Activated effector memory CD4-positive, alpha-beta T cell treated with Interleukin-2 at 50 U/mL for 16 hours (primary cell): Measurements from ENCODE around the gene RPTOR.
"Not testable (repeated sequence)": the region's sequence is repeated elsewhere in the genome, so short reads cannot be mapped to it uniquely, and the experiment has no call there.

ENCODE experiments used
- DNase-seq: peaks from one replicate; pipeline ENCODE4 v3.0.0-alpha.2; 2020

RPTOR gene

DNA sequence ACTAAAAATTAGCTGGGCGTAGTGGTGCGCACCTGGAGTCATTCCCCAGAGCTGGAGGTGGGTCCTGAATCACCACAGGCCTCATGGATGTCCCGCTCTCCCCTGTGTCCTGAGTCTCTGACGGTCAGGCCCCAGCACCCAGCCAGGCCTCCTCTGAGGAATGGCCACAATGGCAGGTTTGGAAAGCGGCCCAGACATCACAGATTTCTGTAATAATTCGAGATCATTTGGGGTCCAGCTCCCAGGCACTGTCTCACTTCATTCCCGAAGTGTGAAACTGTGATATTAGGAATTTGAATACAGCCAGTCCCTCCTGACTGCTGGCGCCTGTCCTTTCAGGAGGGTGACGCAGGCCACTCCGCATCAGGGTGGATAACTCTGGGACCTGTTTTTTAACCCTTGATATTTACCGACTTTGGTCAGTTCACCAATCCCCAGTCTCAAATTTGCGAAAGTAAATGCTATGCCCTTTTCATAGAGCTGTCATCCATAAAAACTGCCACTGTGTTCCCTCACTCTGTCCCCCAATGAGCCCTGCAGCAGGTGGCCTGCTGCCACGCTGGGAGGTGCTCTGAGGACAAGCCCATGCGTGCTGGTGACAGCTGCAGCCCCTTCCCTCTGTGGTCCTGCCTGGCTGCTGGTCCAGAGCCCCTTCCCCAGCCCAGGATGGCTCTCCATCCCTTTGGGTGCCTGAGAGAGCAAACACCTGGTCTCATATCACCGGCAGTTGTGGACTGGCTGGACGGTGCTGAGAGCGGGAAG, 28.3 kb upstream of the RPTOR start:
- no peak for DNase-seq

DNA sequence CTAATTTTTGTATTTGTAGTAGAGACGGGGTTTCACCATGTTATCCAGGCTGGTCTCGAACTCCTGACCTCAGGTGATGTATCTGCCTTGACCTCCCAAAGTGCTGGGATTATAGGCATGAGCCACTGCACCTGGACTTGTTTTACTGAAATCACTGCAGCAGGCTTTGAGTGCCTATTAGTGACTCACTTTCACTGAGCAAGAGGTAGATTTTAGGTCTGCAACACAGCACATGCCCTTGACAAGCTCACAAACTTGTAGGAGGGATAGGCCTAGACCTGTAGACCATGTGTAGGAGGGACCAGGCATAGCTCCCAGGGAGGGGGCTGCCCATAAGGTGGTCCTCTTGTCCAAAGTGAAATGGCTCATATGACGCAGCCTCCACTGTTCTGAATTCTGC, 27.0 kb upstream of the RPTOR start:
- DNase-seq, result no peak

DNA sequence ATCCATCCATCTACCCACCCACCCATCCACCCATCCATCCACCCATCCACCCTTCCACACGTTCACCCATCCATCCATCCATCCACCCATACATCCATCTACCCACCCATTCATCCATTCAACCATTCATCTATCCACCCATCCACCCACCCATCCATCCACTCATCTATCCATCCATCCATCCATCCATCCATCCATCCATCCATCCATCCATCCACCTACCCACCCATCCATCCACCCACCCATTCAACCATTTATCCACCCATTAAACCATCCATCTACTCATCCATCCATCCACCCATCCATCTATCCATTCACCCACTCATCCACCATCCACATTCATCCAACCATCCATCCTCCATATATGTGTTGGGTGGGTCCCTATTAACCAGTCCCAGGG, 26.2 kb upstream of the RPTOR start:
- DNase-seq, result no peak

DNA sequence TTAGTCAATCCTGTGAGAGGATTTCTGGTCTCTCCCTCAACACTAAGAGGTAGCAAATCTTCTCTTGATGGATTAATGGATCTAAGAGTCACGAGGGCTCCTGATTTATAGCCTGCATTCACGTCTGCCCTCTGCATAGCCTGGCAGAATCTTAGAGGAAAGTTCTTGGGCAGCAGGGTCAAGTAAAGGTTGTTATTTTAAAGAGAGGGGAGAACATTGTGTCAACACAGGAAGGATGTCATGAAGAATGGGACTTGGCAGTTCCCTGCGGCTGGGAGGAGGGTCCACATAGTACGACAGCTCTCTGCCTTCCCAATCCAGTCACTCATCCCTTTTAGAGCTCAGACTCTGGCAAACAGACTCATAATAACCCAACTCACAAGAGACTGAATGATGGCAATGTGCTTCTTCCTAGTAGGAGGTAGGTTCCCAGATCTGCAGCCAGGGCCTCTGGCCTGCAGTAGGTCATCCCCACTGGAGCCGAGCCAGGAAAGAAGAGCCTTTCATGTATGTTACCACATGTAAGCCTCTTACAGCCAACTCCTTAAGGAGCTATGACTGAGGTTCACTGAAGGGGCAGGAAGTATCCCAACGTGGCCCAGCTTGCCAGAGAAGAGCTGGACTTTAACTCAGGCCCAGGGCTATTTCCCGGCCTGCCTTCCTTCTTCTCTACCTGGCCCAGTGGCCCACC, 25.4 kb upstream of the RPTOR start:
- DNase-seq, result no peak

DNA sequence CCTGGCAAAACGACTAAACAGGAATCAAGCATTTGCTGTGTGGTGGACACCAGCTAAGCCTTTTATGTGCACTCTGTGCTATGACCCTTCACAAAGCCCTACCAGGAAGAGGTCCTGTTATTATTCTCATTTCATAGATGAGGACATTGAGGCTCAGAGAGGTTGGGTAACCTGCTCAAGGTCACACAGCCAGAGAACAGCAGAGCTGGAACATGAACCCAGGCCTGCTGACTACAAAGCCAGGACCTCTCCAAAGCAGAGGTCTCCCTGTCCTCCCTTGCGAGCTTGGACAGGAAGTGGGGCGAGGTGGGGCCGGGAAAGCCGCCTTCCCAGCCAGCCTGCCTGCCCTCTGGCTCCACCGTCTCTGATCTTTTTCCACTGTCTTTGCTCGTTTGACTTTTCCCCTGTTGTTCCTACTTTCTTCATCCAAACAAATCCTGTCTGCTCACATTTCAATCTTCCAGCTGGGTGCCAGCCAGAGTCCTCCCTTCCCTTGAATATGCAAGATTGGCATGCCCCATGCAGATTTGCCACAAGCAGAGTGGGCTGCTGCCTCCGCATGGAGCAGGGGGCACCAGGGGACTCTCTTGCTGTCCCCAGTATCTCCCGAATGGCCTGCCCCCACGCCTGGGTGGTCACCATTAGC, 23.7 kb upstream of the RPTOR start:
- no peak for DNase-seq

DNA sequence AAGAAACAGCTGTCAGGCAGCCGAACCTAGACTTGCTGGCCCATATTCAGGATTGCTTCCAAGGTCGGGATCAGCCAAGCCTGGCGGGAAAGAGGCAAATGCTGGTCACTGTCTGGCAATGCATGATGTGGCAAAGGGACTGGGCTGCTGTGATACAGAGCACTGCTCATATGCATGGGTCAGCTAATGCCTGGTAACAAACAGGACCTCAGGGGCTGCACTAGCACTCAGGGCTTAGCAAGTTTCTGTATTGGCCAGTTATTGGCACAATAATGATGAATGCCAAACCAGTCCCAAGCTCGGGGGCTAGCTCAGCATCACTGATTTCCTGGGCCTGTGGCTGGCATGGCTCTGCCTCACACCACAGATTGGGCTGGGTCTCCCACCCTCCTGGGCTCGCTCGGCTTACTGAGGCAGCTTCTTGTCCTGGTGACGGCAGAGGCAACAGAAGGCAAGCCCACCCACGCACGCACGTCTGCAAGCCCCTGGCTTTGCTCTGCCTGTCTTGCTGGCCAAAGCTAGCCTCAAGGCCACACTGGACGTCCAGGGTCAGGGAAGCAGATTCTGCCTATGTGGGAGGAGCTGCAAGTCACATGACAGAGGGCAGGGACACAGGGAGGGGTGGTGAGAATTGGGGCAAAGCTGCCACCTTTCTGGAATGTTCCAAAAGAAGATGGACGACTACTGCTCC, 21.4 kb upstream of the RPTOR start:
- DNase-seq, result no peak

DNA sequence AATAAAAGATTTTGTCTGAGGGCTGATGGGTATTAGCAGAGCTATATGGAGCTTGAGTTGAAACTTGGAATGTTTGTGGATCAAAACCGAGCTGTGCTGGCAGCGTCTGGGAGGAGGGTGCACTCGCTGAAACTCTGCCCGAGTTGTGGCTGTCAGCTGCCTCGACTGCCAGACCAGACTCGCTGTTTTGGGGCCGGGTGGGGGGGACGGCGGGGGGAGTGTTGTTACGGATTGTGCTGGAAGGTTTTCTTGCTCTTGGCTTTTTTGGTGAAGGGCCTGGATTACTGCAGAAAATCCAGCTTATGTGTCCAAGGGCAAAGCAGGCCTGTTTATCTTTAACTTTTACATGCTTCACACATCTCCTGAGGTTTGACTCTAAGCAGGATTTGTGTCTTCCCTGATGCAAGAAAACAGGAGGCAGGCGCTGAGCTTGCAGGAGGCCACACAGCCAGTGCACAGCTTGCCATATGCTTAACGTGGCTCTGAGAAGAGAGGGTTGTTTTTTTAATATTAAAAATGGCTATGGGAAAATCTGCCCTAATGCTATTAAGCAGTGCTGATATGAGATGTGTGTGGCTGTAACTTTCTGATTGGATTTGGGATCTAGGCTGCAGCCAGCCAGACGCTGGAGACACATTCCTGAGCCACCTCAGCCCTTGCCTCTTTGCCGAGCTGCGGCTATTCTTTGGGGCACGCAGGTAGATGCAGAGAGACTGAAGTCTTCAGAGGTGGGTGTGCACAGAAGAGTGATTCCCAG, 20.5 kb upstream of the RPTOR start:
- no peak for DNase-seq

DNA sequence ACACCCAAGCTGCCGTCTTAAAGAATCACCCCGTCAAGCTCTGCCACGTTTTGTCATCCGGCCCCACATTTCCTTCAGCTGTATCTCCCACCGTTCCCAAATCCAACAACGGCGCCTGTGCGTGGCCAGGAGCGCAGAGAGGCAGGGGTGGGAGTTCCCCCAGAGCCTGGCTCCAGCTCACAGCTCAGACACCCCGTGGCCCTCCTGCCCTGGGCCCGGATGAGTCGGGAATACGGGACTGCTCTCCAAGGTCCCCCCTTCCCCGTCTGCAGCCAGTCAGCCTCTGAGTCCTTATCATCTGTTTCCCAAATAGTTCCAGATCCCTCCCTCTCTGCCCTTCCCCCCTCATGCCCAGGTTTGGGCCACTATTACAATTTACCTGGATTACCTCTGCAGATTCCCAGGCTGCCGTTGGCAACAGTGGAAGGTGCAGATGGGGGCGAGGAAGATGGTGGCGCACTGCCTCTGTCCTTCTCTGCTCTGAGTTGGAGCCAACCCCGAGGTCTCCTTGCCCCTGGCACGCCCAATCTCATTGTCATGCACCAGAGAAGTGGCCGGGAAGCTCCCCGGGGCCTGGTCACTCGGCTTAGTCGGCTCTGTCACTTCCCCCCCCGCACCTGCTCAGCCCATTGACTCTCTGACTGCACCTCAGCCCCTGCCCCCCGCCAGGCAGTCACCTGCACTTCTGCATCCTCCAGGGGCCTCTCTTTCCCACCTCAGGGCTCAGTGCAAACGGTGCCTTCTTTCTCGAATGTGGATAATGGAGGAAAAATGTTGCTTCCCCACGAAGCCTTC, 18.3 kb upstream of the RPTOR start:
- DNase-seq, result no peak

DNA sequence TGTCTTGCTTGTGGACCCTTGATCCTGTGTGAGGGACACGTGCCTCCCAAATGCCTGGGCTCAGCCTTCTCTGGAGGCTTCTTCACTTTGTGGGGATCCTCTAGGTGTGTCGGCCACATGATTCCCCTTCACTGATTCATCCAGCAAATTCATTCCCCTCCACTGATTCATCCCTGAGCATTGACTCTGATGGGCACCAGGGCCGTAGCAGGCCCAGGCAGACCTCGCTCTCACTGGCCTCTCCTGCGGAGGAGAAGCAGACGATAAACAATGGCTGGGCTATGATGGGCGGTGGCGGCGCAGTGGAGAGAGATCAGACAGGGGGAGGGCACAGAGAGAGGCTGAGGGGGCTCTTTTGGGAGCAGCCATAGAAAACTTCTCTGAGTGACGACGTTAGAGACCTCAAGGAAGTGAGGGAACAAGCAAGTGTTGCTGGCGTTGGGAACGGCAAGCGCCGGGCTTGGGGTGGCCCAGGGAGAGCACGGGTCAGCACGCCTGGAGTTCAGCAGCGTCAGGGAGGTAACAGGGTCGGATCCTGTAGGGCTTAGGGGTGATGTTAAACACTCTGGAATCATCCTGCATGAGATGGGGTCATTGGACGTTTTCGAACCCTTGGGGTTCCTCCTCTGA, 17.5 kb upstream of the RPTOR start:
- DNase-seq, result no peak

DNA sequence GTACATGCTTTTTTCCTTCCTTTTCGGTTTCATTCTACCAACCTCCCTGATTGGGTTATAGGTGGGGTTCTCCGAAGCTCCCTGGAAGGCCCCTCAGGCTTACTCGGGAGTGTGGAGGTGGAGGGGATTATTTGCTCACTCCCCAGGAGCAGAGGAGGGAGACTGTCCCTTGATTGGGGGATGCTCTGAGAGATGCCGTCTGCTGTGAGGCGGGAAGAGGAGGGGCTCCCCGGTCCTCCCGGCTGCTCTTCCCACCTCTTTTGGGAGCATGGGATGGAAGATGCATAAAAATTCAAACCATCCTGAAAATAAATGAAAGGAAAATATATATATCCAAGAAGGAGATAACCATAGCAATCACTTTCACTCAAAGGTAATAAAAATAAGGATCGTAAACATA, 16.1 kb upstream of the RPTOR start:
- no peak for DNase-seq

DNA sequence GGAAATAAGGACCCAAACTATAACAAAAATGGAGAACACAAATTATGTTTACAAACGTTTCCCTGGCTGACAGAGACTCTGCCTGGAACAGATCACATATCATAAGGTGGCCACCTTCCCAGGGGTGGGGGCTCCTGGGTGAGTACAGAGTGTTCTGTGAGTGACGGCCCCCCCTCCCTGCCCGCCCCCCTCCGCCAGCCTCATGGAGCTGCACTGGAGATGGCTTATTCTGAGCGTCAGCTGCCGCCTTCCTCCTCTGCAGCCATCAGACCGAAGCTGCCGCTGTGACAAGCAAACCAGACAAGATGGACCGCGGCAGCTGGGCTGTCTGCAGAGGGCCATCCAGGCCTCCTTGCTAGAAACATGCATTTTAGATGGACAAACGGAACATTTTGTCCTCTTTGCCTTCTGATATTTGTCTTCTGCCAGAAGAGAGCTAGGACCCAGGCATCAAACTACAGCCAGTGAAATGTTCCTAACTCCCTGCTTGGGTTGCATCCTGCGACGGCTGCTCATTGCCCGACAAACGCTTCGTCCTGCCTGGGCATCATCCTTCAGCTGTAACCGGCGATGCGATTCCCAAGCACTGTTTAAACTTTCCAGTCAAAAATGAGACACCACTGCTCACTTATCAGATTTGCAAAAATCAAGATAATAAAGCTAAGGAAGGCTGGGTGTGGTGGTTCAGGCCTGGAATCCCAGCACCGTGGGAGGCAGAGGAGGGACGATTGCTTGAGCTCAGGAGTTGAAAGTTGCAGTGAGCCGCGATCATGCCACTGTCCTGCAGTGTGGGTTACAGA, 15.3 kb upstream of the RPTOR start:
- DNase-seq, result no peak

DNA sequence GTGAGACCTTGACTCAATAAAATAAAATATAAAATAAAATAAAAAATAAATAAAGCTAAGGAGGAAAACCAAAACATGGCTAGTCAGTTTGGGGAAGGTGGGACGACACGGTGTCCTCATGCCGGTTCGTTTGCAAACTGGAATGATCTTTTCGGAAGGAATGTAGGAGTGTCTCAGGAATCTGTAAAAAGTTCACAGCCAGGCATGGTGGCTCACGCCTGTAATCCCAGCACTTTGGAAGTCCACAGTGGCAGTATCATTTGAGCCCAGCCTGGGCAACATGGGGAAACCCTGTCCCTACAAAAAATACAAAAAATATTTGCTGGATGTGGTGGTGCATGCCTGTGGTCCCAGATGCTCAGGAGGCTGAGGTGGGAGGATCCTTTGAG, 14.7 kb upstream of the RPTOR start:
- no peak for DNase-seq

DNA sequence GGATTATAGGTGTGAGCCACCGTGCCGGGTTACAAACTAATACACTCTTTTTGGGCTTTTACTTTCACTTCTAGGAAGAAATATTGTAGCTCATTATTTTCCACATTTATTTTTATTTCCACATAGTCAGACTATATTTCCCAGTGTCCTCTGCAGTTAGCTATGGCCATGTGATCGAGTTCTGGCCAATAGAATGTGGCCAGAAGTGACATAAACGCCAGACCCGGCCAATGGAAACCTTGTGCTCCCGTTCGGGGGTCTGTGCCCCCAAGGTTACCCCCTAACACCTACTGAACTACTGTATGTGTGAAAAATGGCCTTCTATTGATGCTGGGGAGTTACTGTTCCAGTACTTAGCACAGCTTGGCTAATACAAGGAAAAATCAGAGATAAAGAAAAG, 13.2 kb upstream of the RPTOR start:
- no peak for DNase-seq

DNA sequence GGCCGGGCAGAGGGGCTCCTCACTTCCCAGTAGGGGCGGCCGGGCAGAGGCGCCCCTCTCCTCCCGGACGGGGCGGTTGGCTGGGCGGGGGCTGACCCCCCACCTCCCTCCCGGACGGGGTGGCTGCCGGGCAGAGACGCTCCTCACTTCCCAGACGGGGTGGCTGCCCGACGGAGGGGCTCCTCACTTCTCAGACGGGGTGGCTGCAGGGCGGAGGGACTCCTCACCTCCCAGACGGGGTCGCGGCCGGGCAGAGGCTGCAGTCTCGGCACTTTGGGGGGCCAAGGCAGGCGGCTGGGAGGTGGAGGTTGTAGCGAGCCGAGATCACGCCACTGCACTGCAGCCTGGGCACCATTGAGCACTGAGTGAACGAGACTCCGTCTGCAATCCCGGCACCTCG, 7.3 kb upstream of the RPTOR start:
- DNase-seq, result not testable (repeated sequence)

DNA sequence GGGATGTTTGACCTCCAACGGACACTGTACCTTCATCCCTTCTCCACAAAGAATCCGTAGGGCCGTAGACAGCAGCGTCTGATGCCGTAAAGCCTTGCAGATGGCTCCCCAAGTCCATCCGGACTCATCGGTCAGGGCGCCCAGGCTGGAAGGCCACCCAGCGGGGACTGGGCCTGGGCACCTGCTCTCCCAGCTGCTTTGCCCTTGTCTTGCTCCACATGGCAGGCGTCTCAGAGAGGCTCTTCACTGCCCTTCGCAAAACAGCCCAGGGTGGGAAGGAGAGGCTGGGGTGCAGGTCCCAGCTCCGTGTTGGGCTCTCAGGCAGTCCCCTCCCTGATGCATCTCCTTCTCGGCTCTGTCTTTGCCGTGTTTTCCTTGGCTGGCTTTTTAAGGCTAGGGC, 6.2 kb upstream of the RPTOR start:
- no peak for DNase-seq

DNA sequence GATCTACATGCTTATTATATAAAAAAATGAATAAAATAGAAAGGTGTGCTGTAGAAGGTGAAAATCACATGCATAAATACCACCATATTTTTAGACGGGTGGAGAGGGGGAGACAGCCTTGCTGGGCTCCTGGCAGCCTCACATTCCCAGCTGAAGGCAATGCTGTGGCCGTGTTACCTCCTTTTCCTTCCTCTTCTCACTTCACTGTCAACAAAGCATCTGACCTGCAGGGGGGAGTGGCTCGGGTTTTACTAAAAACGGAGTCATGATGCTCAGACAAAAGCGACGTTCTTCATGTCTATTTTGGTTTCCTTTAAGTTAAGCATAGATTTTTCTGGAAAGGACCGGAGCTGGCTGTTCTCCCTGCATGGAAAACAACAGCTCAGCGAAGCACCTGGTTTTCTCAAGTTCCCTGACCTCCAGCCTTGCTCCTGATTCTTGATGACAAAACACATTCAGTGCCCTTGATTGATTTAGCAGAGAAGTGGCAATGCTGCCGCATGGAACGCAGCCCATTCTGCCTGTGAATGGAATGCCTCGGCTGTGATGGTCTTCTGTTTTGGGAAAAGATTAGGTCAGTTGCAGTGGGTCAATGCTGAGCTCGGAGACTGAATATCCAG, 5.5 kb upstream of the RPTOR start:
- DNase-seq, result no peak

DNA sequence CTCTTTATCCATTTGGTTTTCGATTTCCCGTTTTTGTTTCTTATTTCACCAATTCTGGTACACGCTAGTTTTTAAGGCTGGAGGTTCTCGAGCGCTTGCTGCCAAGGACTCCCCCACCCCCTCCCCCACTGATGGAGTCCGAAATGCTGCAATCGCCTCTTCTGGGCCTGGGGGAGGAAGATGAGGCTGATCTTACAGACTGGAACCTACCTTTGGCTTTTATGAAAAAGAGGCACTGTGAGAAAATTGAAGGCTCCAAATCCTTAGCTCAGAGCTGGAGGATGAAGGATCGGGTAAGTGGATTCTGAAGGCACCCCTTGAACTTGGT, 825 bp downstream of the RPTOR start:
- no peak for DNase-seq

DNA sequence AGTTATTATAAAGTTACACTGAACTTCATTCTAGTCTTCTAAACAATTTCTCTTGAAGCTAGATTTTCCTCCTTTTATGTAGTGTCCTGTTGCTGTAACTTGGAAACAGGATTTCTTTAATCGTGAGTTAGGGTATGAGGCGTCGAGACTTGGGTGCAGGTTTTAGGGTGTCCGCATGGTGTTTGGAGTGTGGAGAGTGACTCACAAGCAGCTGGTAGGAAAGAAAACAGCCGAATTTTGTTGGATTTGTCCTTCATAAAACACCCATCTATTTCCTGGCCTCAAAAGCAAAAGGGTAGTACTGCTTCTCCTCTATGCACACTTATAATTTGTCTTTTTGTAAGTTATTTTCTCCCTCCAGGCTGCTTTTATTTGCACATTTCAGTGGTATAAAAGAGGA, 1.6 kb downstream of the RPTOR start:
- DNase-seq, result no peak

DNA sequence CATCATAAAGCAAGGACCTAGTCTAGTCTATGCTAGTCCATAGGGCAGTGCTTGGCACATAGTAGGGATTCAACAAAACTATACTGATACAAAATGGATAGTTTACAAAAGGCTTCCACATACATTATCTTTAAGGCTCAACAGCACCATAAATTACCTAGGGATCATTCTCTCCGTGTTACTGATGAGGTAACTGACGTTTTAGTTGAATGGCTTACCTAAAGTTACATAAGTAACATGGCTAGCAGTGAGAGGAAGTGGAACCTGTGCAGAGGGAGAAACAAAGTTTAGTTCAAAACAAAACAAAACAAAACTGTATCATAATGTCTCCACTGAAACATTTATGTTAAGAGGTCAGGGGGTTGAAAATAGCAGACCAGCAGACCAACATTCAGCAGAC, 7.9 kb downstream of the RPTOR start:
- no peak for DNase-seq

DNA sequence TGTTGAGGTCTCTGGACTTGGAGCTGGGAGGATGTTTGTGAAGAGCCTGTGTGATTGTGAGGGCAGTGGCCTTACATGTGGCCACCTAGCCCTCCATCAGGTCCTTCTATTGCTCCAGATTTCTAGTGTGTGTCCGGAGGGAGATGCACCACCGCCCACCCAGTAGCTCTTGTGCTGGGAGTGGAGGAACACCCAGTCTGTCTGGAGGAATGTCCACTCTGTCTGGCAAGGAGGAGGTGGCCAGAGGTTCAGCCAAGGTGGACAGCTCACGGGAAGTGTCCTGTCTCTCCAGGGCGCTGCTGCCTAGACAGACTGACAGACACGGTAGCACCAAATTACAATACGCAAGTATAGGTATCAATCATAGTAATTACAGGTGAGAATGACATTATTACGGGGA, 10.6 kb downstream of the RPTOR start:
- DNase-seq, result no peak
